ENCODE results near the gene COL19A1.

The COL19A1 gene

GRCh38 chr6:70079241-70079640, 212.9 kb downstream of the COL19A1 start:
- TF ChIP-seq RAD21 (IDR thresholded peaks at IDR 0.05; ENCODE audit: low read depth) (no peak), TAF1 (IDR thresholded peaks at IDR 0.05; ENCODE audit: low read depth) (no peak), EGR1 (IDR thresholded peaks at IDR 0.05) (no peak), ZBTB7A (IDR thresholded peaks at IDR 0.05; ENCODE audit: low read depth) (no peak), NFIC (IDR thresholded peaks at IDR 0.05) (no peak), YY1 (IDR thresholded peaks at IDR 0.05; ENCODE audit: low read depth) (no peak), EP300 (IDR thresholded peaks at IDR 0.05; ENCODE audit: borderline replicate concordance) (no peak), USF1 (IDR thresholded peaks at IDR 0.05) (no peak), CEBPB (IDR thresholded peaks at IDR 0.05) (no peak), CREB1 (IDR thresholded peaks at IDR 0.05; ENCODE audit: low read depth) (no peak), TEAD4 (IDR thresholded peaks at IDR 0.05) (no peak), FOXM1 (IDR thresholded peaks at IDR 0.05; ENCODE audit: borderline replicate concordance, low read depth) (no peak), TCF12 (IDR thresholded peaks at IDR 0.05; ENCODE audit: low read depth) (no peak)
- TF ChIP-seq, protein P1, sequence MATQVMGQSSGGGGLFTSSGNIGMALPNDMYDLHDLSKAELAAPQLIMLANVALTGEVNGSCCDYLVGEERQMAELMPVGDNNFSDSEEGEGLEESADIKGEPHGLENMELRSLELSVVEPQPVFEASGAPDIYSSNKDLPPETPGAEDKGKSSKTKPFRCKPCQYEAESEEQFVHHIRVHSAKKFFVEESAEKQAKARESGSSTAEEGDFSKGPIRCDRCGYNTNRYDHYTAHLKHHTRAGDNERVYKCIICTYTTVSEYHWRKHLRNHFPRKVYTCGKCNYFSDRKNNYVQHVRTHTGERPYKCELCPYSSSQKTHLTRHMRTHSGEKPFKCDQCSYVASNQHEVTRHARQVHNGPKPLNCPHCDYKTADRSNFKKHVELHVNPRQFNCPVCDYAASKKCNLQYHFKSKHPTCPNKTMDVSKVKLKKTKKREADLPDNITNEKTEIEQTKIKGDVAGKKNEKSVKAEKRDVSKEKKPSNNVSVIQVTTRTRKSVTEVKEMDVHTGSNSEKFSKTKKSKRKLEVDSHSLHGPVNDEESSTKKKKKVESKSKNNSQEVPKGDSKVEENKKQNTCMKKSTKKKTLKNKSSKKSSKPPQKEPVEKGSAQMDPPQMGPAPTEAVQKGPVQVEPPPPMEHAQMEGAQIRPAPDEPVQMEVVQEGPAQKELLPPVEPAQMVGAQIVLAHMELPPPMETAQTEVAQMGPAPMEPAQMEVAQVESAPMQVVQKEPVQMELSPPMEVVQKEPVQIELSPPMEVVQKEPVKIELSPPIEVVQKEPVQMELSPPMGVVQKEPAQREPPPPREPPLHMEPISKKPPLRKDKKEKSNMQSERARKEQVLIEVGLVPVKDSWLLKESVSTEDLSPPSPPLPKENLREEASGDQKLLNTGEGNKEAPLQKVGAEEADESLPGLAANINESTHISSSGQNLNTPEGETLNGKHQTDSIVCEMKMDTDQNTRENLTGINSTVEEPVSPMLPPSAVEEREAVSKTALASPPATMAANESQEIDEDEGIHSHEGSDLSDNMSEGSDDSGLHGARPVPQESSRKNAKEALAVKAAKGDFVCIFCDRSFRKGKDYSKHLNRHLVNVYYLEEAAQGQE (IDR thresholded peaks at IDR 0.05; ENCODE audit: low read depth) = no peak
- TF ChIP-seq, protein P2, sequence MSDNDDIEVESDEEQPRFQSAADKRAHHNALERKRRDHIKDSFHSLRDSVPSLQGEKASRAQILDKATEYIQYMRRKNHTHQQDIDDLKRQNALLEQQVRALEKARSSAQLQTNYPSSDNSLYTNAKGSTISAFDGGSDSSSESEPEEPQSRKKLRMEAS (IDR thresholded peaks at IDR 0.05) = no peak

DNA sequence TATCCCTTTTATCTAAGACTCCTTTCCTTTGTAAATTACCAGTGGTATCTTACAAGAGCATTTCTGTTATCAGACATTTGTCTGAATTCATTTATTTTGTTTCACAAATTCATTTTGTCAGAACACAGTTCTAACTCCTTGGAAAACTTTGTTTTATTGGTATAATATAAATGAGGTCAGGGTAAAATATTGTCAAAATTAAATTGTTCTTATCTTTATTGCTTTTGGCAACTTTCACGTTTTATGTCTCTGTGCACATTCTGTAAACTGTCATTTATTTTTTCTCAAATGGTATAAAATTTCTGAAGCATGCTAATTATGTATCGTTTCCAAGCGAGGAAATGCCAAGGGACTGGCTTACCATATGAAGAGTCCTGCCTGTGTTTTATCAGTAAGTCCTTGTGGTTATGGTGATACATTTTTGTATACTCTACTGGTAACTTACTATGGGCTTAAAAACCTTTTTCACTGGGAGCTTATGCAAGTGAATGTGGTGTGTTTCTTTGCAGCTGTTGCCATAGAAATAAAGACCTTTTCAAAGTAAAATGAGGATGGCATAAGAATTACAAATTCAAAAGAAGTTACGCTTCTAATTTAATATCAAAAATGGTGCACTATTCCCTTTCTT, 214.2 kb downstream of the COL19A1 start:
- TF ChIP-seq TAF1 (IDR thresholded peaks at IDR 0.05; ENCODE audit: low read depth) = no peak
- no peak for TF ChIP-seq EGR1 (IDR thresholded peaks at IDR 0.05)
- TF ChIP-seq EP300 (IDR thresholded peaks at IDR 0.05; ENCODE audit: borderline replicate concordance) = no peak
- TF ChIP-seq, protein P1 (IDR thresholded peaks at IDR 0.05; ENCODE audit: low read depth) = no peak
- no peak for TF ChIP-seq TCF12 (IDR thresholded peaks at IDR 0.05; ENCODE audit: low read depth)
- TF ChIP-seq, protein P2 (IDR thresholded peaks at IDR 0.05) = no peak
- no peak for TF ChIP-seq USF1 (IDR thresholded peaks at IDR 0.05)
- TF ChIP-seq YY1 (IDR thresholded peaks at IDR 0.05; ENCODE audit: low read depth) = no peak
- TF ChIP-seq ZBTB7A (IDR thresholded peaks at IDR 0.05; ENCODE audit: low read depth) = no peak
- TF ChIP-seq RAD21 (IDR thresholded peaks at IDR 0.05; ENCODE audit: low read depth) = no peak
- no peak for TF ChIP-seq TEAD4 (IDR thresholded peaks at IDR 0.05)
- no peak for TF ChIP-seq CREB1 (IDR thresholded peaks at IDR 0.05; ENCODE audit: low read depth)
- no peak for TF ChIP-seq NFIC (IDR thresholded peaks at IDR 0.05)
- no peak for TF ChIP-seq FOXM1 (IDR thresholded peaks at IDR 0.05; ENCODE audit: borderline replicate concordance, low read depth)
- TF ChIP-seq CEBPB (IDR thresholded peaks at IDR 0.05) = no peak

DNA sequence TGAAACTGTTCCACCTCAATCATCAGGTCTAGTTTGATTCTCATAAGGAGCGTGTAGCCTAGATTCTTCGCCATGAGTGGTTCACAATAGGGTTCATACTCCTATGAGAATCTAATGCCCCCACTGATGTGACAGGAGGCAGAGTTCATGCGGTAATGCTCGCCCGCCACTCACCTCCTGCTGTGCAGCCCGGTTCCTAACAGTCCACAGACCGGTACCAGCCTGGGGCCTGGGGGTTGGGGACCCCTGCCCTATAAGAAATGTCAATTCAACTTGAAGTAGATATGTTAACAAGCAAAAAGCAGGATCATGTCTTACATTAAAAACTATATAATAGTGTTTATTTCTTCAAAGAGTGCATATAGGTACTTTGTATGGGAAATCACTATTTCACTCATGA, 216.5 kb downstream of the COL19A1 start:
- no peak for TF ChIP-seq TAF1 (IDR thresholded peaks at IDR 0.05; ENCODE audit: low read depth)
- no peak for TF ChIP-seq ZBTB7A (IDR thresholded peaks at IDR 0.05; ENCODE audit: low read depth)
- no peak for TF ChIP-seq EP300 (IDR thresholded peaks at IDR 0.05; ENCODE audit: borderline replicate concordance)
- TF ChIP-seq TEAD4 (IDR thresholded peaks at IDR 0.05) = no peak
- TF ChIP-seq, protein P1 (IDR thresholded peaks at IDR 0.05; ENCODE audit: low read depth) = no peak
- no peak for TF ChIP-seq NFIC (IDR thresholded peaks at IDR 0.05)
- no peak for TF ChIP-seq YY1 (IDR thresholded peaks at IDR 0.05; ENCODE audit: low read depth)
- TF ChIP-seq FOXM1 (IDR thresholded peaks at IDR 0.05; ENCODE audit: borderline replicate concordance, low read depth) = no peak
- TF ChIP-seq CEBPB (IDR thresholded peaks at IDR 0.05) = no peak
- no peak for TF ChIP-seq USF1 (IDR thresholded peaks at IDR 0.05)
- no peak for TF ChIP-seq TCF12 (IDR thresholded peaks at IDR 0.05; ENCODE audit: low read depth)
- TF ChIP-seq, protein P2 (IDR thresholded peaks at IDR 0.05) = no peak
- TF ChIP-seq RAD21 (IDR thresholded peaks at IDR 0.05; ENCODE audit: low read depth) = no peak
- TF ChIP-seq CREB1 (IDR thresholded peaks at IDR 0.05; ENCODE audit: low read depth) = no peak
- TF ChIP-seq EGR1 (IDR thresholded peaks at IDR 0.05) = no peak

Data from Ishikawa (cell line).